Neutrophil (primary cell): ENCODE data around the gene CRYBG1.

Experiments
- H3K27ac ChIP-seq: fragments of 200-600 bp; sonication (generic); 2 replicates; pipeline ENCODE4 v1.5.1; 2016; ENCODE audit warnings: mild to moderate bottlenecking, moderate library complexity
- H3K27me3 ChIP-seq: fragments of 200-600 bp; sonication (generic); 2 replicates; pipeline ENCODE4 v1.6.0; 2016; ENCODE audit warnings: mild to moderate bottlenecking
- H3K36me3 ChIP-seq: fragments of 200-600 bp; sonication (generic); 2 replicates; pipeline ENCODE4 v1.5.1; 2017
- H3K4me1 ChIP-seq, 2 experiments: fragments of 200-600 bp in 1 of 2; sonication (generic) in 1 of 2; 1 replicate in 1 of 2; 2 replicates in 1 of 2; pipeline versions ENCODE4 v1.5.1 to v1.6.1; 2013 to 2016; ENCODE audit warnings: low read depth in 1 of 2, low read length in 1 of 2, mild to moderate bottlenecking in 1 of 2, moderate library complexity in 1 of 2; ENCODE audit not compliant: control insufficient read depth in 1 of 2, insufficient read depth in 1 of 2
- H3K4me3 ChIP-seq, 2 experiments: fragments of 200-600 bp in 1 of 2; sonication (generic) in 1 of 2; 1 replicate in 1 of 2; 2 replicates in 1 of 2; pipeline ENCODE4 v1.5.1; 2013 to 2016; ENCODE audit warnings: low read depth in 1 of 2, low read length in 1 of 2, mild to moderate bottlenecking in 1 of 2, moderate library complexity in 1 of 2
- H3K9me3 ChIP-seq: fragments of 200-600 bp; sonication (generic); 2 replicates; pipeline ENCODE4 v1.5.1; 2016
- TF ChIP-seq, protein P1 (sequence below): fragments of 200-600 bp; sonication (generic); IDR thresholded peaks from 2 replicates; pipeline ENCODE4 v1.5.1; 2016; ENCODE audit warnings: antibody characterized with exemption

Gene CRYBG1

DNA sequence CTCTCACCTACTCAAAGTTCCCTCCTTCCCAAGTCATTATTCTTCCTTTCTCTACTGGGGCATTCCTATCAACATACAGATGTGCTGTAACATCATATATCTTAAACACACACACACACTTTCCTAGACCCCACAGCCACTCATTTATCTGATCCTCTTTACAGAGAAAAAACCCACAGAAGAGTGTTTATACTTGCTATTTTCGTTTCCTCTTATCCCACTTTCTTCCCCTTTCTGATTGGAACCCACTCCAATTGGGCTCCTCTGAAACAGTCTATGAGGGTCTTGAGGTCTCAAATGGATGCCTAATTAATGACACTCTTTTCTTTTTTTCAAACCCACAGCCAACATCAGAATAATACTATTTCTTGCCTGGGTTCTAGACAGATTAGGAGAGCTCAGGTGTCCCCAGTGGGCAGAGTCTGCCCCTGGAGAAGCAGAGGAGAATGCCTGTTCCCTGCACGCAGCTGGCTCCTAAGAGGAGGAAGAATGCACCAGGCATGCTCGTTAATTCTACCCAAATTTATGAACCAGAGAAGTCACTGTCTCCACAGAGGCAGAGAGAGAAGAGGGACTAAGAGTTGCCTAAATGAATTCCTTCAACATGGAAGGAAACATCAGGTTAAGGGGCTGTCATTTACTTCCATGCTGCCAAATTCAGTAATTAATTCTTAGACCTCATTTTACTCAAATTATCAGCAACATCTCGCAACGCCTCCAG is 65.9 kb downstream of the CRYBG1 start:
- TF ChIP-seq, protein P1, sequence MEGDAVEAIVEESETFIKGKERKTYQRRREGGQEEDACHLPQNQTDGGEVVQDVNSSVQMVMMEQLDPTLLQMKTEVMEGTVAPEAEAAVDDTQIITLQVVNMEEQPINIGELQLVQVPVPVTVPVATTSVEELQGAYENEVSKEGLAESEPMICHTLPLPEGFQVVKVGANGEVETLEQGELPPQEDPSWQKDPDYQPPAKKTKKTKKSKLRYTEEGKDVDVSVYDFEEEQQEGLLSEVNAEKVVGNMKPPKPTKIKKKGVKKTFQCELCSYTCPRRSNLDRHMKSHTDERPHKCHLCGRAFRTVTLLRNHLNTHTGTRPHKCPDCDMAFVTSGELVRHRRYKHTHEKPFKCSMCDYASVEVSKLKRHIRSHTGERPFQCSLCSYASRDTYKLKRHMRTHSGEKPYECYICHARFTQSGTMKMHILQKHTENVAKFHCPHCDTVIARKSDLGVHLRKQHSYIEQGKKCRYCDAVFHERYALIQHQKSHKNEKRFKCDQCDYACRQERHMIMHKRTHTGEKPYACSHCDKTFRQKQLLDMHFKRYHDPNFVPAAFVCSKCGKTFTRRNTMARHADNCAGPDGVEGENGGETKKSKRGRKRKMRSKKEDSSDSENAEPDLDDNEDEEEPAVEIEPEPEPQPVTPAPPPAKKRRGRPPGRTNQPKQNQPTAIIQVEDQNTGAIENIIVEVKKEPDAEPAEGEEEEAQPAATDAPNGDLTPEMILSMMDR, result no peak
- no peaks in the 10 kb centered on the region for H3K9me3 ChIP-seq
- no peaks in the 10 kb centered on the region for H3K36me3 ChIP-seq
- H3K27me3 ChIP-seq, result no peaks in the 10 kb centered on the region
- no peak overlapping the region for H3K4me3 ChIP-seq
- H3K27ac ChIP-seq, result no peak overlapping the region
- no peaks in the 10 kb centered on the region for H3K4me1 ChIP-seq

- Histone ChIP-seq H3K4me1 (no peaks in the 10 kb centered on the region), H3K27ac (no peak overlapping the region), H3K9me3 (no peaks in the 10 kb centered on the region), H3K36me3 (no peaks in the 10 kb centered on the region), H3K27me3 (no peaks in the 10 kb centered on the region), H3K4me3 (no peak overlapping the region)
- TF ChIP-seq, protein P1, result no peak
These were observed 69.9 kb downstream of the CRYBG1 start for GRCh38 chr6:106430466-106430865.

GRCh38 chr6:106431405-106431804 is 70.9 kb downstream of the CRYBG1 start:
- TF ChIP-seq, protein P1, result no peak
- no peaks in the 10 kb centered on the region for H3K36me3 ChIP-seq
- no peak overlapping the region for H3K4me3 ChIP-seq
- H3K27ac ChIP-seq, result no peak overlapping the region
- no peaks in the 10 kb centered on the region for H3K27me3 ChIP-seq
- H3K9me3 ChIP-seq, result no peaks in the 10 kb centered on the region
- no peaks in the 10 kb centered on the region for H3K4me1 ChIP-seq

DNA sequence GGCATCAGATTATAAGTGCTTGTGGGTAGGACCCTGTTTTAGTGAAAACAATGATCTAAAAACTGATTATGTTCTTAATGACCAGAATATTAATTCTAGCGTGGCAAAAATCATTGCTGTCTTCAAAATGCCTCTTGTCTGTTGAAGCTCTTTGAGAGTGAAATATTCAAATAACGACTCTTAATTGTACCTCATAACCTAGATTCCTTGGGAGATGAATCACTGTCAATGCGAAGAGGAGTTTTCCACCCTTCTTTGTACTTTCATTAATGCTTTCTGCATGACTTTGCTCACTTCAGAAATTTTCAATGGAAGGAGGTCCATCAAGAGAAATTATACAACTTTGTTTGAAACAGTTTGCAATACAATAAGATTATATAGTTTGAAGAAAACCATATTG is 71.5 kb downstream of the CRYBG1 start:
- H3K4me3 ChIP-seq, result no peak overlapping the region
- H3K9me3 ChIP-seq, result no peaks in the 10 kb centered on the region
- H3K27me3 ChIP-seq, result no peaks in the 10 kb centered on the region
- TF ChIP-seq, protein P1, result no peak
- no peaks in the 10 kb centered on the region for H3K36me3 ChIP-seq
- no peaks in the 10 kb centered on the region for H3K4me1 ChIP-seq
- H3K27ac ChIP-seq, result no peak overlapping the region

DNA sequence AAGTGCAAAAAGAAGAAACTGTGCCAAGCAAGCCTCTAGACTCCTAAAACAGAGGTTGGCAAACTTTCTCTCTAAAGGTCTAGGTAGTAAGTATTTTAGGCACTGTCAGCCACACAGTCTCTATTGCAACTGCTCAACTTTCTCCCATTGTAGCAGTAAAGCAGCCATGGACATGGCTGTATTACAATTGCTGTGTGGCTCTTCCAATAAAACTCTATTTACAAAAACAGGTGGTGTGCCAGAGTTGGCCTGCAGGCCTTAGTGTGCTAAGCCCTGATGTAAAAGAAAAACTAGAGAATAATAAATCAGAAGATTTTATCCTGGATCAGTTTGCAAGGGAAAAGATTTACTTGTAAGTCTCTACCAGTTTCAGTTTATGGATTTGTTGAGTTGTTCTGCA is 74.0 kb downstream of the CRYBG1 start:
- no peaks in the 10 kb centered on the region for H3K4me1 ChIP-seq
- peaks cover 17% of the 10 kb centered on the region for H3K27me3 ChIP-seq
- no peak overlapping the region for H3K4me3 ChIP-seq
- no peaks in the 10 kb centered on the region for H3K9me3 ChIP-seq
- no peak overlapping the region for H3K27ac ChIP-seq
- H3K36me3 ChIP-seq, result no peaks in the 10 kb centered on the region
- TF ChIP-seq, protein P1, result no peak
